Upper lobe of left lung (tissue), 6 donors: Measurements from ENCODE around the gene ZNF414. TPM values are rescaled to one million over a fixed set of nuclear protein-coding genes. Genes with fewer than 3 reads are reported as not detected.

Source experiments
- ATAC-seq, 2 donors: fragments of 200-7000 bp; cut with Tn5 transposase; one replicate each; pipeline ENCODE4 v1.9.1; 2022; ENCODE audit warnings: mild to moderate bottlenecking in 2 of 2, moderate library complexity in 2 of 2; ENCODE audit not compliant: low FRiP score in 2 of 2
- DNase-seq, 2 donors: peaks; one replicate each; pipeline ENCODE4 v3.0.0-alpha.2; 2019 to 2020
- H3K27ac ChIP-seq, 4 donors: fragments of 200-600 bp; sonication (generic); one replicate each; pipeline ENCODE4 v1.5.1; 2016 to 2019
- H3K27me3 ChIP-seq, 4 donors: fragments of 200-600 bp; sonication (generic); one replicate each; pipeline ENCODE4 v1.5.1; 2017 to 2019
- H3K36me3 ChIP-seq, 4 donors: fragments of 200-600 bp; sonication (generic); one replicate each; pipeline ENCODE4 v1.5.1; 2016 to 2019
- H3K4me1 ChIP-seq, 4 donors: fragments of 200-600 bp; sonication (generic); one replicate each; pipeline ENCODE4 v1.5.1; 2018 to 2019
- H3K4me3 ChIP-seq, 4 donors: fragments of 200-600 bp; sonication (generic); one replicate each; pipeline ENCODE4 v1.5.1; 2017 to 2019; ENCODE audit warnings: mild to moderate bottlenecking in 2 of 4, moderate library complexity in 1 of 4
- H3K9me3 ChIP-seq, 4 donors: fragments of 200-600 bp; sonication (generic); one replicate each; pipeline ENCODE4 v1.5.1; 2018 to 2019
- CTCF ChIP-seq, 6 experiments: fragments of 450-650 bp in 4 of 6; fragments of 200-600 bp in 2 of 6; sonication (generic) in 2 of 6; IDR thresholded peaks; one replicate each; pipeline ENCODE4 v1.5.1; 2016 to 2019; ENCODE audit warnings: antibody characterized with exemption in 6 of 6
- EP300 ChIP-seq, 4 donors: sonication (generic); formaldehyde crosslinking; IDR thresholded peaks; one replicate each; pipeline ENCODE4 v1.5.1; 2017; ENCODE audit warnings: antibody characterized with exemption in 4 of 4, control low read depth in 2 of 4
- POLR2A ChIP-seq, 4 donors: fragments of 450-650 bp; IDR thresholded peaks; one replicate each; pipeline ENCODE4 v1.5.1; 2016 to 2017; ENCODE audit warnings: antibody characterized with exemption in 4 of 4, mild to moderate bottlenecking in 2 of 4
- POLR2AphosphoS5 ChIP-seq, 2 donors: sonication (generic); formaldehyde crosslinking; IDR thresholded peaks; one replicate each; pipeline ENCODE4 v1.5.1; 2017; ENCODE audit warnings: antibody characterized with exemption in 2 of 2
- WGBS, 2 donors: methylation state at CpG; one replicate each; pipeline ENCODE4 v1.1.5; 2017 to 2018; 5-methylcytosine and 5-hydroxymethylcytosine counted together
- total RNA-seq, 6 donors: library from RNA; depleted of rRNA in 4 of 6; stranded (reverse); fragments of >200 nt in 4 of 6; gene quantifications; one replicate each; pipeline versions ENCODE4 v1.1.0 to v1.2.1, GENCODE V29; 2016 to 2021
- donor health status: DM: no; HTN: no; CAD: no; lungs with moderate emphysema.
- donor health status: DM: no; HTN: yes; CAD: no; lungs with severe emphysema.

ZNF414 gene
- total RNA-seq, 6 donors from 2014 or later, result 10.5 to 39.8 (median 25.4) TPM

- DNase-seq, result no peak
- peak overlapping the region in 1 of 4 donors; percentile 5 for H3K27ac ChIP-seq
- H3K4me1 ChIP-seq, result peaks cover 5 to 13% (median 7%) of the 10 kb centered on the region in 4 donors
- H3K4me3 ChIP-seq, result no peak overlapping the region
- H3K9me3 ChIP-seq, result no peaks in the 10 kb centered on the region
- WGBS, 2 donors, result 84 to 98% methylated on average over 3 to 4 of the region's 4 CpGs
- TF ChIP-seq POLR2A (IDR thresholded peaks at IDR 0.05) (no peak), EP300 (IDR thresholded peaks at IDR 0.05) (no peak), CTCF (IDR thresholded peaks at IDR 0.05) (no peak), POLR2AphosphoS5 (IDR thresholded peaks at IDR 0.05) (no peak)
- peaks cover 4 to 42% (median 33%) of the 10 kb centered on the region in 4 donors for H3K36me3 ChIP-seq
- ATAC-seq, result no peak
- no peaks in the 10 kb centered on the region for H3K27me3 ChIP-seq
Measured at GRCh38 chr19:8529369-8530006, 15.5 kb upstream of the ZNF414 start.

DNA sequence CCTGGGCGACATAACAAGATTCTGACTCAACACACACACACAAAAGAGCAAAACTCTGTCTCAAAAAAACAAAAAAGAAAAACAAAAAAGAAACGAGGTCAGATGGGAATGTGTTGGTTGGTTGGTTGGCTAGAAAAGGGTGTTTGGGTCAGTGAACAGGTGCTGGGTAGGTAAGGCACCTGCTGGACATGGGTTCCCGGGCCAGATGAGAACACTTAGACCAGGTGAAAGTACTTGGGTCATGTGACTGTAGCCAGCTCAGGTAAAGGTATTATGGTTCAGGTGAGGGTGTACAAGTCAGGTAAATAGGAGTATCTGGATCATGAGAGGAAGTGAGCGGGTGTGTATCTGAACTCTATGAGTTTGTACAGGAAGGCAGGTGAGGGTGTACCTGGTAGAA lies 14.5 kb upstream of the ZNF414 start:
- Histone ChIP-seq H3K36me3 (peaks cover 4 to 42% (median 33%) of the 10 kb centered on the region in 4 donors), H3K27me3 (no peaks in the 10 kb centered on the region), H3K9me3 (no peaks in the 10 kb centered on the region), H3K4me3 (no peak overlapping the region), H3K4me1 (peaks cover 5 to 13% (median 7%) of the 10 kb centered on the region in 4 donors), H3K27ac (peak overlapping the region in 2 of 4 donors; percentile 5 to 11)
- no peak for ATAC-seq
- no peak for DNase-seq
- 52 to 62% methylated on average over 4 of the region's 4 CpGs for WGBS, 2 donors
- TF ChIP-seq EP300 (IDR thresholded peaks at IDR 0.05), result no peak

DNA sequence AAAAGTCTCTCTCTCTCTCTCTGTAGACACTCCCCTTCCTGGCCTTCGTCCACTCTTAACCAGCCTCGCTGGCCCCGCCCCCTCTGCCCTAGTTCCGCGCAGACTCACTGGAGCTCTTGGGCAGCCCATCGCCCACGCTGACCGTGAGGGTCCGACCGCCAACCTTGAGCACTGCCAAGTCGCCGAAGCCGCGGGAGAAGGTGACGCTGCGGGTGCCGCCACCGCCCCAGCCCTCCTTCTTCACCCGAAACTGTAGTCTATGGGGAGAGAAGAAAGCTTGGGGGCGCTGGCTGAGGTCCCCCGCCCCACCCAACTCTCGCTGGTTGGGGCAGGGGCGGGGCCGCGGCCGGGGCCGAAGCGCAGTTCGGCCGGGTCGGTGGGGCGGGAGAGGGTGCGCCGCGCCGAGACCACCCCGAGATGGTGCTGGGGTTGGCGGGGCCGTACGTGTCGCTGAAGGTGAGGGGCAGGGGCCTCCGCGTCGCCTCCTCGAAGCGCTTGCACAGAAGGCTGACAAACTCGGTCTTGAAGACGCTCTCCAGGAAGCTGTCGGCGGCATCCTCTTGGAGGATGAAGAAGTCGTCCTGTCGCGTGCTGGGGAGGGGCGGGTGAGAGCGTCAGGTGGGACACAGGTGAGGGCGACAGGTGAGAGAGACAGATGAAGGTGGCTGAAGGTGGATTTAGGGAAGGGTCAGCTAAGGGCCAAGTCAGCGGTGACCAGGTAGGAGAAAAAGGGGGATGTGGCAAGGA lies 12.6 kb upstream of the ZNF414 start:
- Histone ChIP-seq H3K4me3 (peak overlapping the region; percentile 38 to 97 (median 73)), H3K27me3 (no peaks in the 10 kb centered on the region), H3K4me1 (peaks cover 5 to 13% (median 7%) of the 10 kb centered on the region in 4 donors), H3K27ac (peak overlapping the region; percentile 85 to 91 (median 89)), H3K36me3 (peaks cover 4 to 49% (median 38%) of the 10 kb centered on the region in 4 donors), H3K9me3 (no peaks in the 10 kb centered on the region)
- 27 to 52% methylated on average over 34 to 54 of the region's 57 CpGs for WGBS, 2 donors
- ATAC-seq, result peak; percentile 89
- DNase-seq, result peak; percentile 86 to 93
- peak in 1 of 2 donors; percentile 80 for TF ChIP-seq POLR2AphosphoS5 (IDR thresholded peaks at IDR 0.05)
- peak in 2 of 4 donors; percentile 18 to 61 for TF ChIP-seq POLR2A (IDR thresholded peaks at IDR 0.05)
- TF ChIP-seq CTCF (IDR thresholded peaks at IDR 0.05), result no peak
- no peak for TF ChIP-seq EP300 (IDR thresholded peaks at IDR 0.05)

GRCh38 chr19:8525401-8525684 lies 11.4 kb upstream of the ZNF414 start:
- WGBS, 2 donors, result 36 to 37% methylated on average over 14 to 15 of the region's 15 CpGs

More at GRCh38 chr19:8525401-8525684, 11.4 kb upstream of the ZNF414 start:
- ATAC-seq (no peak), DNase-seq (peak in 1 of 2 donors; percentile 90)
- Histone ChIP-seq H3K9me3 (no peaks in the 10 kb centered on the region), H3K27me3 (no peaks in the 10 kb centered on the region), H3K27ac (peak overlapping the region; percentile 66 to 85 (median 82)), H3K4me3 (peak overlapping the region in 3 of 4 donors; percentile 72 to 97 (median 74)), H3K36me3 (peaks cover 4 to 43% (median 34%) of the 10 kb centered on the region in 4 donors), H3K4me1 (peaks cover 5 to 13% (median 7%) of the 10 kb centered on the region in 4 donors)
- TF ChIP-seq POLR2AphosphoS5 (IDR thresholded peaks at IDR 0.05) (no peak), EP300 (IDR thresholded peaks at IDR 0.05) (no peak), CTCF (IDR thresholded peaks at IDR 0.05) (peak in 2 of 6 experiments; percentile 30 to 33), POLR2A (IDR thresholded peaks at IDR 0.05) (peak in 2 of 4 donors; percentile 27 to 28)
